Stimulated activated CD4-positive, alpha-beta T cell treated with anti-CD3 and anti-CD28 coated beads, Interleukin-4, amount 100 ng/mL, for 1 hour (primary cell): ENCODE measurements around the gene UBAP2L.
"Not testable (repeated sequence)": the region's sequence is repeated elsewhere in the genome, so short reads cannot be mapped to it uniquely, and the experiment has no call there.

Source experiments
- DNase-seq: peaks from one replicate; pipeline ENCODE4 v3.0.0-alpha.2; 2020

The UBAP2L gene

DNA sequence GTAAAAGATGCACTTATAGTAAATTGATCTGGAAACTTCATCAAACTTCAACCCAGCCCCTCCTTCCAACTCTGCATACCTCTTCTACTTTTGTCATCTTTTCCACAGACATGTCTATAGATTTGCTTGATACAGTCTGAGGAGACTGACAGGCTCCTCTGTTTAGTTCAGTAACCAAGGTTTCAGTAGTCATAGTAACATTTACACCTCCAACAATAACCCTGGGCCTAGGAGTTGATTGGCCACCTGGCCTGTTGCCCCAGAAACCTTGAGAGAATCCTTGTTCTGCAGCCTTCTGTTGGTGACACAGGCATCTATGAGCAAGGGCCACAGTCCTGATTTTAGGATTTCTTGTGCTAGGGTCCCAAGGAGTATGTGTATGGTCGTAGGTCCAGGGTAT, 14.6 kb upstream of the UBAP2L start, which contains the start of gene CFAP141:
CFAP141 (minus strand) TSS at position 138 of the 400 bp plus-strand sequence; CDS start at position 112, 26 bp downstream.
- no peak for DNase-seq

DNA sequence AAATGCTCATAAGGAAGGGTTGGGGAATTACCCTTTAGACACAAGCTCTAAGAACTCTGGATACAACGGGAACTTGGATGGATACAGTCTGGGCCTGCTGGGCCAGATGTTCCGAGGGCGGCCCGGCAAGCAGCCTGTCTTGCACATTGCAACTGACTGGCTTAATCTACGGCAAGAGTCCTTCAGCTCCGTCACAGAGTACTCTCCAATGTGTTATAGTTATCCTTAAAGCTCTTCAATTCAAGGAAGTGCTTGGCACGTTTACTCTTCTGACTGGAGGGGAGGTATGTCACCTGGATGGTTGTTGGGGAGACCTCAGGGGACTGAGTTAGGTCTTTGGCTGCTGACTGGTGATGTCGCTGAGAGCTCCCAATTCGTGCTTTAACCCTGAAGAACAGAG, 13.5 kb upstream of the UBAP2L start:
- no peak for DNase-seq

DNA sequence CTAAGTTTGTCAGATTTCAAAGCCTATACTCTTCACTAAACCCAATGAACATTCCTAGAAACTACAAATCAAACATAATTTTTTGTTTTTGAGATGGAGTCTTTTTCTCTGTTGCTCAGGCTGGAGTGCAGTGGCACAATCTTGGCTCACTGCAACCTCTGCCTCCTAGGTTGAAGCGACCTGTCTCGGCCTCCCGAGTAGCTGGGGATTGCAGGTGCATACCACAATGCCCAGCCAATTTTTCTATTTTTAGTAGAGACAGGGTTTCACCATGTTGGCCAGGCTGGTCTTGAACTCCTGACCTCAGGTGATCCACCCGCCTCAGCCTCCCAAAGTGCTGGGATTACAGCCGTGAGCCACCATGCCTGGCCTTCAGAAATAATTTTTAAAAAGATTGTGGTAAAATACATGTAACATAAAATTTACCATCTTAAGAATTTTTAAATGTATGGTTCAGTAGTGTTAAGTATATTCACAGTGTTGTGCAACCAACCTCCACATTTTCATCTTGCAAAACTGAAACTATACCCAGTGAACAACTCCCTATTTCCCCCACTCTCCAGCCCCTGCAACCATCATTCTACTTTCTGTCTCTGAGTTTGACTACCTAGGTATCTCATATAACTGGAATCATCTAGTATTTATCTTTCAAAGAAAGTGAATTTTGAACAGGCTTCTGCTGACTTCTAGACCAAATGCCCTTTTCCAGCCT, 11.9 kb upstream of the UBAP2L start:
- DNase-seq = no peak

DNA sequence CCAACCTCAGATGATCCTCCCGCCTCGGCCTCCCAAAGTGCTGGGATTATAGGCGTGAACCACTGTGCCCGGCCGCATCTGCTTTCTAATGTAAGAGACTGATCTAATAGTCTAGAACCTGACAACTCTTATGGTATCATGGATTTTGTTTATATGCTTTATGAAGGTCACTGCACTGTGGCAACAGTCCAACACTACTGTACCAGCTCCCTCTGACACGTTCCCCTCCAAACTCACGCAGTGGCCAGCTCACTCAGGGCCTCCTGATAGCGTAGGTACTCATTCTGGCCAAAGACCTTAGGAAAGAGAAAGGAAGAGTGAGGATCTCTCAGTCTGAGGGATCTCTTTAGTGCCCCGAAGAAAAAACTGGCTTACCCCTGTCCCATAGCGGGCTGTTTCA, 8.7 kb upstream of the UBAP2L start:
- no peak for DNase-seq

DNA sequence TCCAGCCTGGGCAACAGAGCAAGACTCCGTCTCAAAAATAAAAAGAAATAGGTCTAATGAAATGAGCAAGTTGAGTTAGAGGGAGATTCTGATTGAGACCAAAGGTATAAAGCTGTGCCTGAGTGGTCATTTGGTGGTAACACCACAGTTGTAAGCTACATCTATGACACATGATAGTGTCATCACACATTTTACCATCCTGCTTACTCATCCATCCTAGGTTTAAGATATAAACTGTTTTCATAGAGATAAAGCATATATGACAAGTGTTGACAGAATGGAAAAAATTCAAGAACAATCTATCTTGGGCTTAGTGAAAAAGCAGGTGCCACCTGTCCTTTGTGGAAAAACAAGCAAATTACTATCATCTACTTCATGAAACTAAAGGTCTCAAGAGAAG, 7.5 kb upstream of the UBAP2L start:
- DNase-seq = no peak

DNA sequence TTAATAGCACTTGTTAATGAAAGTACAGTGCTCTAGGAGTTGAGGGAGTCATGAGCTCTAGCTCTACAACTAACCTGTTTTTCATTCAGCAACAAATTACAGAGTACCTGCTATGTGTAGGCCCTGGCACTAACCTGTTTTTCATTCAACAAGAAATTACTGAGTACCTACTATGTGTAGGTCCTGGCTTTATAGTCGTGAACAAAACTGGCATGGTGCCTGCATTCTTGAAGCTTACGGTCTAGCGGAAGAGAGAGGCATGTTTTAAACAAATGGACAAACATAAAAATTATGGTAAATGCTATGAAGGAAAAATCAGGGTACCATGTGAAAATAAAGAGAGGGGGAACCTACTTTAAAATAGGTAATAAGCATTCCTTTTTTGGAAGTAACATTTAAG, 2.2 kb upstream of the UBAP2L start:
- DNase-seq = no peak

DNA sequence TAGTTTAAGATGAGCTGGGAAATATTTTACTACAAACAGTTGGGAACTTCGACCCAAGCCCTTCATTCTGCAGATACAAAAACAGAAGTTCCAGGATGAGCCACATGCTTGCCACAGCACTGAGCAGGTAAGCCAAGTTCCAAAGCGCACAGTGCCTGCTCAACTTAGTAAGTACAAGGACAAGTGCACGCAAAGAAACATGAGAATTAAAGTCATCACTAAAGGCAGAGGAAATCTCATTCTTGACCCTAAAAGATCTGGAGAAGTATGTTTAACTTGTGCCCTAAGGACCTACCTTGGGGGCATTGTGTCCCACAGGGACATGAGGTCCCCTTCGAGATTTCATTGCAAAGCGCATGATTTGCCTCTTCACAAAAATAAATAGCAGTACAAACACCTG, 1.2 kb upstream of the UBAP2L start:
- no peak for DNase-seq

DNA sequence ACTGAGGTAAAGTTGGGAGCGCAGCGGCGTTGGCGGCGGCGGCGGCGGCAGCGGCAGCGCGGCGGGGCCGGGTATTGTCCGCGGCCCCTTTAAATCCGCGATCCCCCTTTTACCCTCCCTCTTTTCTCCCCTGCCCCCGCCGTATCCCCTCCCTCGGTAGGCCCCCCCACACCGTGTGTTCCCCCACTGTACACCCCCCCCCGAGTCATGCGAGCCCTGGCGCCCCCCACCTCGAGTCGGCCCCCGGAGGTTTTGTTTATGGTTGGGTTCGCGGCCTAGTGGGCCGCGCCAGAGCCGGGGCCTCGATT, 169 bp downstream of the UBAP2L start:
- no peak for DNase-seq

DNA sequence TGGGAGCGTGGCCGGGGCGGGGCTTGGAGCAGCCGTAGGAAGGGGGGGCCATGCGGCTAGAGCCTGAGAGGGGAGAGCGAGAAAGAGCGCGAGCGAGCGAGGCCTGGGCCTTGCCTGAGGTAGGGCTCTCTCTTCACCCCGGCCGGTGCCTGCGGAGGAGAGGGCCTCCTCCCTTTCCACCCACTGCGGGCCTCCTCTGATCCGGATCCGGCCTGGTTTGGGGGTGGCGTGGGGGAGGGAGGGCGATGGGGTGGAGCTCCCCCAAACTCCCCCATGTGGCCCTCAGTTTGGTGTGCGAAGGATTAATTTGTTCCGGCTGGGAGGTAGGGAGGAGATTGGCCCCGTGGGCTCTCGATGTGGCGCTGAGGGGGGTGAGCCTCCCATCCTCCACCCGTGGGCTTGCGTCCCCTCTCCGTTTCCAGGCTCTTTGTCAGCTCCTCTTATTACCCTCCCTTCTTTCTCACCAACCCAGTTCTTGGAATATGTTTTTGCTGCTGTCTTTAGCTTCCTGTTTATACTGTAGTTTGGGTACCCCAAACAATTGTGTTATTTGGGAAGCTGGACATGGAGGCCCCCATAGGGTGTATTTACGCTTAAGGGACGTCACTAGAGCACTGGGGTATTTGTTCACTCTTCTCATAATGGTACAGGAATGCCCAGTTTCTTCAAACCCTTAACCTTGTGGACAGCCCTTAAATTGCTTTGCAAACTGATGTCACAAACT, 685 bp downstream of the UBAP2L start:
- DNase-seq = peak; percentile 65

DNA sequence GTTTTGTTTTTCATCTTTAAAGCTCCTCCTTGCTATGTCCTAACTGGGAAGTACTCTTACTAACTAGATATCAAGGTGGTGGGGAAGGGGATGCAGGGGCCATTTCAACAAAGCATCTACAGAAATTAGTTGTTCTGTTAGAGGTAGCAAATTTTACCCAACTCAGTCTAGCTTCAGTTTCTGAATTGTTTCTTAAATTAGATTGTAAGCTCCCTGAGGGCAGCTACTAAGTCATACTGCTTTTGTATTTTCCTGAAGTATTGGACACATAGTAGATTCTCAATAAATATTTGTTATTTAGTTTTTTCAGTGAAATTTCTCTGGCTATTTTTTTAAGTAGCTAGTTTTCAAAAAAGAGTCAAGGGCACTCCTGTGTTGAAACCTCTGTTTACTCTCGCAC, 1.8 kb downstream of the UBAP2L start:
- DNase-seq = no peak

DNA sequence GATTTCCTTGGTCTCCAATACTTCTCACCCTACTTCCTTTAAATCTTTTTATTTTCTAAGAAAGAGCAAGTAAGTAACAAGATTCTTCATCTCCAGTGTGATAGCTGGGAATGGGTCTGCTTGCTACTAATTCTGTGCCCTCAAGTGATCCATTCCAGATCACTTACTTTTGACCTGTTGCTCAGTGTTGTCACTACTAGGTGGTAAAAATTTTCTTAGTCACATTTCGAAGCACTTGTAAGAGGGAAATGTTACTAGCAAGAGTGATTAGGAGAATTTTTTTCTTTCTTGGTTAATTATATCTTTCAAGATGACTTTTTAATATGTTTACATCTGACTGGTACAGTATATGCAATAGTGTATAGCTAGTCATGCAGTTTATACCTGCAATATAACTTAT, 2.2 kb downstream of the UBAP2L start:
- DNase-seq = no peak

DNA sequence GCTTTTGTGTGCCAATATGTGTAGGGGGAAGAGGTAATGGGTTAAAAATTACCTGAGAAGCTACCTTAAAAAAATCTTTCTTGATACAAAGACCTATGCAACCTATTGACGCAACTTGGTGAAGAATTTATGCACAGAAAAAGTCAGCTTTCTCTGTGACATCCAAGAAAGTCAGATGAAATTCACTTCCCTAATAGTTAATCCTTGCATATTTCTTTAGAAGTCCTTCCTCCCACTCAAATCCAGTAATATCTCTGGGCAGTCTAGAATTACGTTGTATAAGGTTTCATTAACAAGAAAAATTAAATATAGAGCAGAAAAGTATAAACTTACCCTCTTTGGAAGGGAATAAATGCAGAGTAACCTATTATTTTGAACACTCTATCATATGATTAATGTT, 2.9 kb downstream of the UBAP2L start:
- no peak for DNase-seq

DNA sequence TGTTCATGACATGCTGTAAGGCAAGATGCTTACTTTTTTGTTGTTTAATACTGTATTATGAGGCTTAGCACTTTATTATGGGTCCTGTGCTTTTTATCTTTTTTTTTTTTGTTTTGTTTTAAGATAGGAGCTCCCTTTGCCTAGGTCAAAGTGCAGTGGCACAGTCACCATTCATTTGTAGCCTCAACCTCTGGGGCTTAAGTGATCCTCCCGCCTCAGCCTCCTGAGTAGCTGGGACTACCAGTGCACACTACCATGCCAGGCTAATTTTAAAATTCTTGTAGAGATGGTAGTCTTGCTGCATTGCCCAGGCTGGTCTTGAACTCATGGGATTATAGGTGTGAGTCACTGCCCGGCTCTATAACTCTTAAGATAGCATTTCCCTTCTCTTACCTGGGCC, 4.6 kb downstream of the UBAP2L start:
- no peak for DNase-seq

DNA sequence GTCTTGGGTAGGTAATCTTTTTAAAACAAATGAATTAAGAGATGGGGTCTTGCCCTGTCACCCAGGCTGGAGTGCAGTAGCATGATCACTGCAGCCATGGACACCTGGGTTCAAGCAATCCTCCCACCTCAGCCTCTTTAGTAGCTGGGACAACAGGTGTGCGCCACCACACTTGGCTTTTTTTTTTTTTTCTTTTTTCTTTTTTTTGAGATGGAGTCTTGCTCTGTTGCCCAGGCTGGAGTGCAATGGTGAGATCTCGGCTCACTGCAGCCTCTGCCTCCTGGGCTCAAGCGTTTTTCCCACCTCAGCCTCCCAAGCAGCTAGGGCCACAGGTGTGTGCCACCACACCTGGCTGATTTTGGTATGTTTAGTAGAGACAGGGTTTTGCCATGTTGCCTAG, 10.4 kb downstream of the UBAP2L start:
- DNase-seq = not testable (repeated sequence)

DNA sequence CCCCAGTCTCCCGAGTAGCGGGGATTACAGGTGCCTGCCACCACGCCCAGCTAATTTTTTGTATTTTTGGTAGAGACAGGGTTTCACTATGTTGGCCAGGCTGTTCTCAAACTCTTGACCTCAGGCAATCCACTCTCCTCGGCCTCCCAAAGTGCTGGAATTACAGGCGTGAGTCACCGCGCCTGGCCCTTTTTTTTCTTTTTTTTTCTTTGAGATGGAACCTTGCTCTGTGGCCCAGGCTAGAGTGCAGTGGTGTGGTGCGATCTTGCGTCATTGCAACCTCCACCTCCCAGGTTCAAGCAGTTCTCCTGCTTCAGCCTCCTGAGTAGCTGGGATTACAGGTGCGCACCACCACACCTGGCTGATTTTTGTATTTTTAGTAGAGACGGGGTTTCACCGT, 12.4 kb downstream of the UBAP2L start:
- not testable (repeated sequence) for DNase-seq

DNA sequence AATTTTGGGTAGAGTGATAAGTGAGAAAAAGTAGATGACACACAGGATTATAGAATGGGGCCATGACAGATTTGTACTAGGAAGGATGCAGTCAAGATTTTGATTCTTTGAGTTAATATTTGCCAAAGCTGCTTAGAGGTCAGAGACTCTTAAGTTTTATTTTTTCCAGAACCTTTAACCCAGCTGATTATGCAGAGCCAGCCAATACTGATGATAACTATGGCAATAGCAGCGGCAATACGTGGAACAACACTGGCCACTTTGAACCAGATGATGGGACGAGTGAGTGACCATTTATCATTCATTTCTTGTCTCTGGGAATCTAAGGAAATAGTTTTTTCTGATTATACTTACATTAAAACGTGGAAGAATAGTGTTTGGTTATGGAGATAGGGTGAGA, 16.1 kb downstream of the UBAP2L start:
- DNase-seq = no peak

DNA sequence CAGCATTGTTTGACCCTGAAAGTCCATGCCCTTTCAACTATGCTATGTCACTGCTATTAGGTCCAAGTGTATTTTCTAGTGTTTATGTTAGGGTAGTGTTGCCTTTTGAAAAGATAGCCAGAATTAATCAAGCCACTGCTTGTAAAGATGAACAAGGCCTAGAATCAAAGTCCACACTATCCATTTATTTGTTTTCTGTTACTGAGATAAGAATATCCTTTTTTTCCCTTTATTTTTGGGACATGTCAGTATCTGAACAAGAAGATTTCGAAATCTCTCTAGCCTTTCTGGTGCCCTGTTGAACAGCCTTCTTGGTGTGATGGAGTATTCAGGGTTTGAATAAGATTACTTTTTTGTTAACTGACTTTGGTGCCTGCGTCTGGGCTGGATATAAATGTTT, 16.7 kb downstream of the UBAP2L start:
- no peak for DNase-seq

DNA sequence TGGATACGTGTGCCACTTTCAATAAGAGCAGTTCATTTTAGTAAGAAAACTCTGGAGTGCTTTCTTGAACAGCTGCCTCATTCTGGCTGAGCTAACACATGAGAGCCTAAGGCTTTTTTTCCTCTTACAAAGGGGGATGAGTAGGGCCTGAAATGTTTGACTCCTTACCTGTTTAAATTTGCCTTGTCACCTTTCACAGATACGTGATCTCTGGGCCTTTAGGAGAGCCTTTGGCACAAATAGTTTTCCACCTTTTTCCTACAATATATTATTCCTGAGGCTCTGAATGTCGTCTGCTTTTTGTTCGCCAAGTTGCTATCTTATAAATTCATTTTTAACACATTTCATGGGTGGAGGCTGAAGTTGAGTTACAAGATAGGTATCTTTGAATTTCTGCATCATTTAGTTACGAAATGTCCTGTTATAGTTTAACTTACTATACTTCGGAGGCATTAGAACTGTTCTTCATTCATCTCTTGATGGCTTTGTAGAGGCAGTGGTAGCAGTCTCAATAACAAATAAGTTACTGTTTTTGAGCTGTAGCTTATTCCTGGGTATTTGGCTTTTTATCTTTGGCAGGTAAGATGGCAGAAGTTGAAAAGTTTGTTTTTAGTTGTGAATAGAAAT, 17.2 kb downstream of the UBAP2L start:
- no peak for DNase-seq

DNA sequence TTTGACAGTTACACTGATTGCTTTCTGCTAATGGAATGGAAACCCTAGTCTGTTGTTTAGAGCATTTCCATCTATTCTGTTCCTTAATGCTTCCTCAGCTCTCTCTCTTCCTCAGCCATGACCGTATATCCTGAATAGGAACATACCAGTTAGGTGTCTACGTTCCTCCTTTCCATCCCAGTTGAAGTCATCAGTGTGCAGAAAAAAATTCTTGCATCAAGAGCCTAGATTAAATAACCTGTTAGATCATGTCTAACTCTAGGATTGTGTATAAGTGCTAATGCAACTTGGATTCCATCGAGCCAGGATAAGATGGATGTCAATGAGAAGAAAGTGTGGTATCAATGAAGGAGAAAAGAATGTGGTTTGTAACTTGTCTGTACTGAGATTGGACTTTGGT, 18.7 kb downstream of the UBAP2L start:
- no peak for DNase-seq

DNA sequence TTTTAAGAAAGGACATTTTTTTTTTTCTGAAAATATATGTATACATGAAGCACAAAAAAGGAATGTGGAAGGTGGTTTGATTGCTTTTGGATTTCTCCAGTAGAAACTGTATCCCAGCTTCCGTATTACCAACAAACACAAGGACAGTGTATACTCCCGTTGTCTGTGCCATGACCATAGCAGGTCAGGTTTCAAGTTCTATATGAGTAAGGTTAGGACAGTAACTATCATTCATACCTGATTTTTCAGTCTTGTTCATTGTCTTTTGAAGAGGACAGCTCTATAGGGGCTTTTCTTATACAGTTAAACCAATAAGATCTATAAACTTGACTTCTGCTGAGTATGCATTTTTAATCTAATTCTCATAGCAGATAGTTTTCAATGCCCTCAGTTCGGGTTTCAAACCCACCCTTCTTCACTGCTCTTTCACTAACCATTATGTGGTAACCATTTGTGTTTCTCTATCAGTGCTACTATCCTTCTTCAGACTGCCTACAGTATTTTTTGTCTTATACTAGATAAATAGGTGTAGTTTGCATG, 19.6 kb downstream of the UBAP2L start:
- DNase-seq = no peak

DNA sequence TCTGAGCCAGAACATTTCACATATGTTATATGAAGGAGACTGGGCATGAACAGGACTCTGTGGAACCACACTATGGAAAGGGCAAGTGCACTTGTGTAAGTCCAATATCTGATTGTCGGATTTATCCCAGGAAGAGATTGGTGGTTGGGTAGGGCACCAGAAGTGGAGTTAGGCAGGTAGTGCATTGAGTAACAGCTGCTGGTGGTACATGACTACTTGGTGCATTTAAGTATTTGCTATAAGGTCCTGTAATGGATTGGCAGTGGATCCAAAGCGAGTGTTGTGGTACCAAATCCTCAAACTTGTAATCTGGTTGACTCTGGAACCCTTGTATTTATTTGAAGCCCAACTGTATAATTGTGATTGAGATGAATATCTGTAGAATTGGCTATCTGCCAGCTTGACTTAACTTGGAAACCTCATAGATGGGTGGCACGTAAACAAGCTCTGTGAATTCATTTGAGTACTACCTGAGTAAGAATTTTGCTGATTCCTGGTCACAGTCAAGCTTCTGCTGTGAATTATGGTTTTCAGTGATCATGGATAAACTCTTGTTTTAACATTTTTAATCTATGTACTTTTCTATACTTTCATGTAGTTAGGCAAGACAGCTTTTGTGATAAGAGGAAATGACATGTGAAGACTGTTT, 21.1 kb downstream of the UBAP2L start:
- DNase-seq = no peak

DNA sequence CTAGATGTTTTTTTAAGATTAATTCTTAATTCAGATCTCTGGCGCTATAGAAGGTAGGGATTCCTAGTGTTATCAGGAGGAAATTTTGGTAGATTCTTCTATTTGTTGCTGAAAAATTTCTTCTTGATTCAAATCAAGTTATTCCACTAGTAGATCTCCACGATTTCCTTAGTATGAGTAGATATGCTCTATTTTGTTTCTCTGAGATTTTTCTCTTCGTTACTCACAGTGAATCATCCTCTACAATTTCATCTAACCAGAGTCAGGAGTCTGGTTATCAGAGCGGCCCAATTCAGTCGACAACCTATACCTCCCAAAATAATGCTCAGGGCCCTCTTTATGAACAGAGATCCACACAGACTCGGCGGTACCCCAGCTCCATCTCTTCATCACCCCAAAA, 32.9 kb downstream of the UBAP2L start:
- DNase-seq = no peak

DNA sequence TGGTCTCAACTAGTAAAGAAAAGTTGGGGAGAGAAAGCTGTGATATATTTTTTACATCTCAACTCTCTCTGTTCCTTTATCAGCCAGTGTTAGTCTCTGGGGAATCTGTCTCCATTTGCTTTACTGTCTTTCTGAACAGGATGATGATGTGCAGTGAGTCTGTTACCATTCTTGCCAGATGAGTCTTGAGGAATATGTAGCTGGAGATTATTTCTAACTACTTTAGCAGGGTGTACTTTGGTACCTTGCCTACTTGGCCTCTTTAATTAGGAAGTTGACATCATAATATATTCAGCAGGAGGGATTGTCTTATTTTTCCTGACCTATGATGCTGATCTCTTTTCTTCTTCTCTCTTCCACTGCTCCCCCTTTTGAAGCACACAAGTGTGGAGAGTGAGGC, 35.9 kb downstream of the UBAP2L start:
- no peak for DNase-seq

DNA sequence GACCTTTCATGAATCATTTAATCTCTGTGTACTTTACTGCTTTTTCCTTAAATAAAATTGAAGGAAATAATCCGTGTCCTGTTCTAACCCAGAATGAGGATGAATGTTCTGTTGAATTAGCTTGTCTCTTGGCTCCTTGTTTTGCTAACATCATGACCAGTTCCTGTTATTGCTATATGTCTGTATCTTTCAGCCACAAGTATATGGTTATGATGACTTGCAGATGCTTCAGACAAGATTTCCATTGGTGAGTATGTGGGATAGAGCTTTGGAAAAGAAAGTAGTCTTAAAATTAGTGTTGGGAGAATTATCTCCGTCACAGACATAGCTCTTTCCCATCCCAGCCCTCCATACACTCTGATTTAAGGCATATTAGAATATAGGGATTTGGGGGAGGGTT, 38.0 kb downstream of the UBAP2L start:
- DNase-seq = no peak
